HL-60 (cell line): ENCODE measurements around the gene RPL3.
"Not testable (repeated sequence)": the region's sequence is repeated elsewhere in the genome, so short reads cannot be mapped to it uniquely, and the experiment has no call there.

Experiments used
- DNase-seq, 2 experiments: peaks; one replicate each; pipeline ENCODE4 v3.0.0-alpha.2; 2010 to 2020; ENCODE audit warnings: low read depth in 1 of 2, low spot score in 1 of 2
- H3K27ac ChIP-seq: fragments of 250-450 bp; sonication (Bioruptor Pico); replicated peaks from 2 replicates; pipeline ENCODE4 v1.5.1; 2020; ENCODE audit warnings: mild to moderate bottlenecking, moderate library complexity
- H3K27me3 ChIP-seq: fragments of 250-450 bp; sonication (Bioruptor Pico); 2 replicates; pipeline ENCODE4 v1.5.1; 2021; ENCODE audit warnings: mild to moderate bottlenecking, moderate library complexity; ENCODE audit not compliant: insufficient read depth, poor library complexity, severe bottlenecking
- H3K4me3 ChIP-seq: replicated peaks from 2 replicates; pipeline ENCODE4 v1.5.1; 2011; ENCODE audit warnings: mild to moderate bottlenecking, control low read depth, low read length; ENCODE audit not compliant: insufficient read depth
- GABPA ChIP-seq: IDR thresholded peaks from 2 replicates; pipeline ENCODE4 v1.6.1; 2012; ENCODE audit warnings: low read depth
- POLR2AphosphoS5 ChIP-seq: IDR thresholded peaks from 2 replicates; pipeline ENCODE4 v1.6.1; 2012; ENCODE audit warnings: low read depth
- REST ChIP-seq: IDR thresholded peaks from 2 replicates; pipeline ENCODE4 v1.6.1; 2012; ENCODE audit warnings: low read depth; ENCODE audit not compliant: insufficient replicate concordance
- SPI1 ChIP-seq: IDR thresholded peaks from 2 replicates; pipeline ENCODE4 v1.6.1; 2012; ENCODE audit warnings: low read depth, mild to moderate bottlenecking, borderline replicate concordance
- TF ChIP-seq, protein P1 (sequence below): IDR thresholded peaks from one replicate; pipeline ENCODE4 v1.5.1; 2011; ENCODE audit warnings: low read length, control low read depth, inconsistent platforms; ENCODE audit not compliant: insufficient read depth

The RPL3 gene

GRCh38 chr22:39360242-39360641 is 40.8 kb upstream of the RPL3 start:
- H3K27ac ChIP-seq, result no peak overlapping the region
- no peak for DNase-seq
- TF ChIP-seq POLR2AphosphoS5 (no peak), REST (no peak), GABPA (no peak), SPI1 (no peak)
- TF ChIP-seq, protein P1, sequence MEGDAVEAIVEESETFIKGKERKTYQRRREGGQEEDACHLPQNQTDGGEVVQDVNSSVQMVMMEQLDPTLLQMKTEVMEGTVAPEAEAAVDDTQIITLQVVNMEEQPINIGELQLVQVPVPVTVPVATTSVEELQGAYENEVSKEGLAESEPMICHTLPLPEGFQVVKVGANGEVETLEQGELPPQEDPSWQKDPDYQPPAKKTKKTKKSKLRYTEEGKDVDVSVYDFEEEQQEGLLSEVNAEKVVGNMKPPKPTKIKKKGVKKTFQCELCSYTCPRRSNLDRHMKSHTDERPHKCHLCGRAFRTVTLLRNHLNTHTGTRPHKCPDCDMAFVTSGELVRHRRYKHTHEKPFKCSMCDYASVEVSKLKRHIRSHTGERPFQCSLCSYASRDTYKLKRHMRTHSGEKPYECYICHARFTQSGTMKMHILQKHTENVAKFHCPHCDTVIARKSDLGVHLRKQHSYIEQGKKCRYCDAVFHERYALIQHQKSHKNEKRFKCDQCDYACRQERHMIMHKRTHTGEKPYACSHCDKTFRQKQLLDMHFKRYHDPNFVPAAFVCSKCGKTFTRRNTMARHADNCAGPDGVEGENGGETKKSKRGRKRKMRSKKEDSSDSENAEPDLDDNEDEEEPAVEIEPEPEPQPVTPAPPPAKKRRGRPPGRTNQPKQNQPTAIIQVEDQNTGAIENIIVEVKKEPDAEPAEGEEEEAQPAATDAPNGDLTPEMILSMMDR, result no peak
- no peaks in the 10 kb centered on the region for H3K27me3 ChIP-seq
- no peak overlapping the region for H3K4me3 ChIP-seq

DNA sequence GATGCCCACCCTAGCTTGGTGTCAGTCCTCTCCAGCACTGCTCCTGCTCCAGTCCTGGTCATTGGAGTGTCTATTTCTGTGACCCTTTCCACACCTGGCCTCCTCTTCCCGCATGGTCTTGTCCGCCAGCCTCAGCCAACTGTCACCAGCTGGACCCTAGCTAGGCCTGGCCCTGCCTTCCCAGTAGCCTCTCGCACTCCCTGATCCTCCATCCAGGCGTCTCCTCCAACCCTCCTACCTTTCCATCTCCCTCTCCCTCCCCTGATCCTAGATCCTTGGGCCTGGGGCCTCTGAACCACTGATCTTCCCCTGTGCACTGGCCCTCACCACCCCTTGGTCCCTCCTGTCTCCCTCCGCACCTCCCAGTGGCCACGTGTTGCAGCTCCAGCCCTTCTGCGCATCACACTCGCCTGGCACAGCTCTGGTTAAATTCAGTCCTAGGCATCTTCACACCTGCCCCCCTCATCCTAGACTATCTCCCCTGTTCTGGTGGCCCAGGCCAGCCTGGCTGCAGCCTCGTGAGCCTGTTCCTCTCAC is 40.3 kb upstream of the RPL3 start:
- DNase-seq, result no peak
- Histone ChIP-seq H3K4me3 (no peak overlapping the region), H3K27me3 (no peaks in the 10 kb centered on the region), H3K27ac (no peak overlapping the region)
- TF ChIP-seq SPI1, result no peak
- no peak for TF ChIP-seq POLR2AphosphoS5
- no peak for TF ChIP-seq REST
- TF ChIP-seq GABPA, result no peak
- TF ChIP-seq, protein P1, result no peak

GRCh38 chr22:39358197-39358596 is 38.8 kb upstream of the RPL3 start:
- not testable (repeated sequence) for DNase-seq, H3K4me3 ChIP-seq, H3K27ac ChIP-seq, H3K27me3 ChIP-seq

- H3K4me3 ChIP-seq, H3K27ac ChIP-seq, DNase-seq, H3K27me3 ChIP-seq: not testable (repeated sequence)
Observed at GRCh38 chr22:39357110-39358108, 38.0 kb upstream of the RPL3 start.
